ENCODE data around the gene MEP1A. TPM values are rescaled to one million over a fixed set of nuclear protein-coding genes. Genes with fewer than 3 reads are reported as not detected.

MEP1A gene
- total and polyA plus RNA-seq, 2 of the 13 experiments (the other 11 are each of a cell fraction or from before 2014, with no cell fraction given), result 0.24 to 0.83 TPM

DNA sequence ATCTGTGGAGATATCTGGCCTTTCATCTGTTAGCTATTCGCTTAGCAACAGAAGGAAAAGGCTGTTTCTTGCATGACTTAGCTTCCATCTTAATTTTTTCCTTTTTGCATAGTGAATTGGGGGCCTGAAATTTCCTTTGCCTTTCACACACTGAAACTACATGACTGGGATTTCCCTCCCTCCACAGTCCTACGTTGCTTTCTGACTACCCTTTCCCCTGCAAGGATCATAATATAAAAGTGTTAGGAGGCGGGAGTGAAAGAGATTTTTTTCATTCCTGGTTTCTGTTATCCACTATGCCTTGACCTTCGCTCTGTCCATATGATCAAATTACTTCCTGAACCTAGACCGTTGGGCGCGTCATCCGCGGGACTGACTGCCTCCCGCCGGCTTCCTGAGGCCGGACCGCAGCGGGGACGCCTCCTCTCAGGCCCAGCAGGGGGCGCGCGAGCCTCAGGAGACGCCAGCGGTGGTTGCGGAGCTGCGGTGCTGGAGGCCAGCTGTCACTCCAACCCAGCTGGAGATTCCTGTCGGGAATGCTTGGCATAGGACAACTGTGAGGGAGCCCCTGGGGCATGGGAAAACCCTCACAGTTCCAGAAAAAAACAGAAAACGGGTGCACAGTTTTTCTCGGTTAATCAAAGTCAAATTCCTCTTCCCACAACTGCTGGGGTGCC lies 55.6 kb downstream of the MEP1A start (continued):
- TF ChIP-seq MED1 (CRISPR knock-in tag; IDR thresholded peaks at IDR 0.05) (peak; percentile 57), SAFB2 (CRISPR knock-in tag; IDR thresholded peaks at IDR 0.05; ENCODE audit: borderline replicate concordance, low read depth) (no peak), FOXK1 (CRISPR knock-in tag; IDR thresholded peaks at IDR 0.05; ENCODE audit: borderline replicate concordance, low read depth) (peak; percentile 71; the same call in 1 of the 2 replicates), SKI (IDR thresholded peaks at IDR 0.05; ENCODE audit: partially characterized antibody) (peak; percentile 85), GLI4 (CRISPR knock-in tag; IDR thresholded peaks at IDR 0.05; ENCODE audit: borderline replicate concordance) (no peak), CHD4 (IDR thresholded peaks at IDR 0.05; ENCODE audit: borderline replicate concordance, low read length) (no peak), ZMYM2 (CRISPR knock-in tag; IDR thresholded peaks at IDR 0.05) (no peak), ZBTB38 (CRISPR knock-in tag; IDR thresholded peaks at IDR 0.05) (peak; percentile 52; the same call in 1 of the 2 replicates), STAT6 (CRISPR knock-in tag; IDR thresholded peaks at IDR 0.05; ENCODE audit: borderline replicate concordance) (no peak), ZNF557 (CRISPR knock-in tag; IDR thresholded peaks at IDR 0.05) (no peak), SALL2 (CRISPR knock-in tag; IDR thresholded peaks at IDR 0.05) (no peak), ZNF549 (CRISPR knock-in tag; IDR thresholded peaks at IDR 0.05) (no peak), NFATC3 (CRISPR knock-in tag; IDR thresholded peaks at IDR 0.05) (no peak), ZNF607 (CRISPR knock-in tag; IDR thresholded peaks at IDR 0.05; ENCODE audit: borderline replicate concordance) (no peak), MAF1 (CRISPR knock-in tag; IDR thresholded peaks at IDR 0.05; ENCODE audit: borderline replicate concordance) (no peak), ZBTB42 (CRISPR knock-in tag; IDR thresholded peaks at IDR 0.05) (no peak), NCOA2 (CRISPR knock-in tag; IDR thresholded peaks at IDR 0.05) (no peak), ZNF382 (CRISPR knock-in tag; IDR thresholded peaks at IDR 0.05; ENCODE audit: borderline replicate concordance) (no peak), ZSCAN22 (CRISPR knock-in tag; IDR thresholded peaks at IDR 0.05) (no peak), ZNF639 (CRISPR knock-in tag; conservative IDR thresholded peaks at IDR 0.05) (no peak), ZFP1 (CRISPR knock-in tag; IDR thresholded peaks at IDR 0.05) (no peak)
- TF ChIP-seq, protein P1, sequence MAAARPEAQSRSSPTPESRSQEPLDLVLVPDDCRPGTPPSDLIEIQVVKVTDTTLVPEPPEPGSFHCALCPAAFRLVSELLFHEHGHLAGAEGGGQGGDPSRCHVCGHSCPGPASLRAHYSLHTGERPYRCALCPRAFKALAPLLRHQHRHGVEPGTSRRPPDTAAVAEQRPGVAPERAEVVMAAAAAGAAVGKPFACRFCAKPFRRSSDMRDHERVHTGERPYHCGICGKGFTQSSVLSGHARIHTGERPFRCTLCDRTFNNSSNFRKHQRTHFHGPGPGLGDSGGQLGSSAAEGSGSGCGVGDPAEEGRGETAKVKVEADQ (CRISPR knock-in tag; IDR thresholded peaks at IDR 0.05; ENCODE audit: borderline replicate concordance), result peak; percentile 52; the same call in 1 of the 2 replicates
- TF ChIP-seq, protein P2, sequence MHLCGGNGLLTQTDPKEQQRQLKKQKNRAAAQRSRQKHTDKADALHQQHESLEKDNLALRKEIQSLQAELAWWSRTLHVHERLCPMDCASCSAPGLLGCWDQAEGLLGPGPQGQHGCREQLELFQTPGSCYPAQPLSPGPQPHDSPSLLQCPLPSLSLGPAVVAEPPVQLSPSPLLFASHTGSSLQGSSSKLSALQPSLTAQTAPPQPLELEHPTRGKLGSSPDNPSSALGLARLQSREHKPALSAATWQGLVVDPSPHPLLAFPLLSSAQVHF (CRISPR knock-in tag; IDR thresholded peaks at IDR 0.05), result no peak
- TF ChIP-seq, protein P3, sequence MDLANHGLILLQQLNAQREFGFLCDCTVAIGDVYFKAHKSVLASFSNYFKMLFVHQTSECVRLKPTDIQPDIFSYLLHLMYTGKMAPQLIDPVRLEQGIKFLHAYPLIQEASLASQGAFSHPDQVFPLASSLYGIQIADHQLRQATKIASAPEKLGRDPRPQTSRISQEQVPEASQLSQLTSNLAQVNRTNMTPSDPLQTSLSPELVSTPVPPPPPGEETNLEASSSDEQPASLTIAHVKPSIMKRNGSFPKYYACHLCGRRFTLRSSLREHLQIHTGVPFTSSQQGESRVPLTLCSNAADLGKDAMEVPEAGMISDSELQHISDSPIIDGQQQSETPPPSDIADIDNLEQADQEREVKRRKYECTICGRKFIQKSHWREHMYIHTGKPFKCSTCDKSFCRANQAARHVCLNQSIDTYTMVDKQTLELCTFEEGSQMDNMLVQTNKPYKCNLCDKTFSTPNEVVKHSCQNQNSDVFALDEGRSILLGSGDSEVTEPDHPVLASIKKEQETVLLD (CRISPR knock-in tag; IDR thresholded peaks at IDR 0.05; ENCODE audit: low read depth), result no peak

Measured in HepG2 (cell line).